GM12875 (cell line): ENCODE results near the gene PLCH2.

Experiments
- H3K4me3 ChIP-seq: one replicate; pipeline ENCODE4 v1.5.1; 2011; ENCODE audit warnings: low read depth, low read length, control low read depth
- TF ChIP-seq, protein P1 (sequence below): IDR thresholded peaks from 2 replicates; pipeline ENCODE4 v1.5.1; 2011; ENCODE audit warnings: low read depth, mild to moderate bottlenecking, control low read depth, inconsistent platforms, low read length, moderate library complexity, borderline replicate concordance; ENCODE audit not compliant: insufficient read depth

The PLCH2 gene

DNA sequence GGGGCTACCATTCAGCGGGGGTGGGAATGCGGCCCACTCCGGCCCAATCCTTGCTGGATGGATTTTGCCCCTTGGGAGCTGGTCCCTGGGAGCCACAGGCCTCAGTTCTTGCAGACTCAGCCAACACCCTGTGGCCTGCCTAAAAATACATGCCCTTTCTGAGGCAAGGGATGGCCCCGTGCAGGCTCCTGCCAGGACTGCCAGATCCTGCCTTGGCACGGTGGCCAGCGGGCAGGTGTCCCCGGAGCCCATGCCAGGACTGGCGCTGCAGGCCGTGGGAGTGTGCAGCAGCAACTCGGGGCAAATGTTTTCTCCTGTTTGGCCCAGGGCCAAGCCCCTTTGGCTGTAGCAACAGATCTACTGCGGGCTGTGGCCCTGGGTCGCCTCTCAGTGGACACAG lies 51.9 kb downstream of the PLCH2 start:
- no peak overlapping the region for H3K4me3 ChIP-seq

DNA sequence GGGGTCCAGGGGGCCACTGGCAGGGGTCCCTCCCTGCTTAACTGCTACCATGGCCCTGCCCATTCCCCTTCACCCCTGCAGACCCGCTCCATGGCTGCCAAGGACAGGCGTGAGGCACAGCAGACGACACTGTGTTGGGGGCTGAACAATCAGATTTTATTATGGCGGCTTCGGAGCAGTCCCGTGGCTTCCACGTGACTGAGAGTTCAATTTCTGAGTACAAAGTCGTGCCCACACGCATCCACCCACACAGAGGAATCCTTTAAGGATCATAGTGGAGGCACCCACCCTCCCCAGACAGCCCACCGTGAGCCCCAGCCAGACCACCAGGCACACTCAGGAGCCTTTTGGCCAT lies 52.5 kb downstream of the PLCH2 start:
- no peak overlapping the region for H3K4me3 ChIP-seq
- TF ChIP-seq, protein P1, sequence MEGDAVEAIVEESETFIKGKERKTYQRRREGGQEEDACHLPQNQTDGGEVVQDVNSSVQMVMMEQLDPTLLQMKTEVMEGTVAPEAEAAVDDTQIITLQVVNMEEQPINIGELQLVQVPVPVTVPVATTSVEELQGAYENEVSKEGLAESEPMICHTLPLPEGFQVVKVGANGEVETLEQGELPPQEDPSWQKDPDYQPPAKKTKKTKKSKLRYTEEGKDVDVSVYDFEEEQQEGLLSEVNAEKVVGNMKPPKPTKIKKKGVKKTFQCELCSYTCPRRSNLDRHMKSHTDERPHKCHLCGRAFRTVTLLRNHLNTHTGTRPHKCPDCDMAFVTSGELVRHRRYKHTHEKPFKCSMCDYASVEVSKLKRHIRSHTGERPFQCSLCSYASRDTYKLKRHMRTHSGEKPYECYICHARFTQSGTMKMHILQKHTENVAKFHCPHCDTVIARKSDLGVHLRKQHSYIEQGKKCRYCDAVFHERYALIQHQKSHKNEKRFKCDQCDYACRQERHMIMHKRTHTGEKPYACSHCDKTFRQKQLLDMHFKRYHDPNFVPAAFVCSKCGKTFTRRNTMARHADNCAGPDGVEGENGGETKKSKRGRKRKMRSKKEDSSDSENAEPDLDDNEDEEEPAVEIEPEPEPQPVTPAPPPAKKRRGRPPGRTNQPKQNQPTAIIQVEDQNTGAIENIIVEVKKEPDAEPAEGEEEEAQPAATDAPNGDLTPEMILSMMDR = no peak

More for the DNA sequence above, 51.9 kb downstream of the PLCH2 start:
- TF ChIP-seq, protein P1 = no peak

DNA sequence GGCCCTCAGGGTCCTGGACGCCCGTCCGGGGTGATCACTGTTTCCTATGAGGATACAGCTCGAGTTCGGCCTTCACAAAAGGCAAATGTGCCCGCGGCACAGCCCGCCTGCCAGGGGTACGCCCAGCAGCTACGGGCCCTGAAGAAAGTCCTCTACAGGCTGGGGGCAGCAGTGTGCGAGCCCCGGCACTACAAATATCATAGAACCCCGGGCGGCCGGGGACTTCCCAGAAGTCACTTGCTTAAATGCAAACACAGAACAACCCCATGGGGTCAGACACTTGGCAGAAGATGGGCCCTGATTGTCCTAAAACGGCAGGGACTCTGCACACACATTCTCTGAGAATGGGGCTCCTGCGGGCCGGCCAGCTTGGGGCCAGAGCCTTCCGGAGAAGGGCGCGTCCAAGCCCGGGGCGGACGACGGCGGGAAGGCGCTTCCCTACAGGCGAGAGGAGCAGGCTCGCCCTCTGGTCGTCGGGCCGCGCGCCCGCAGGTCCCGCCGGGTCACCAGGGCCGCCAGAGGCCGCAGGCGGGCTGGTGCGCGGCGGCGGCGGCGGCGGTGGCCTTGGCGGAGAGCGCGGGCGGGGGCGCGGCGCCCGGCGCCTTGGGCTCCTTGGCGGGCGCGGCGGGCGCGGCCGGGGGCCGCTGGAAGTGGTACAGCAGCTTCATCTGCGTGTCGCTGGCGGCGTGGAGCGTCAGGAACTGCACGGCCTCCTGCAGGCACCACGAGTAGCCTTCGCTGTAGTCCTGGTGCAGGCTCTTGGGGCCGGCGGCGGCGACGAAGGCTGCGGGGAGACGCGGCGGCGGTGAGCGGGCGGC lies 53.1 kb downstream of the PLCH2 start:
- TF ChIP-seq, protein P1 = no peak
- no peak overlapping the region for H3K4me3 ChIP-seq

DNA sequence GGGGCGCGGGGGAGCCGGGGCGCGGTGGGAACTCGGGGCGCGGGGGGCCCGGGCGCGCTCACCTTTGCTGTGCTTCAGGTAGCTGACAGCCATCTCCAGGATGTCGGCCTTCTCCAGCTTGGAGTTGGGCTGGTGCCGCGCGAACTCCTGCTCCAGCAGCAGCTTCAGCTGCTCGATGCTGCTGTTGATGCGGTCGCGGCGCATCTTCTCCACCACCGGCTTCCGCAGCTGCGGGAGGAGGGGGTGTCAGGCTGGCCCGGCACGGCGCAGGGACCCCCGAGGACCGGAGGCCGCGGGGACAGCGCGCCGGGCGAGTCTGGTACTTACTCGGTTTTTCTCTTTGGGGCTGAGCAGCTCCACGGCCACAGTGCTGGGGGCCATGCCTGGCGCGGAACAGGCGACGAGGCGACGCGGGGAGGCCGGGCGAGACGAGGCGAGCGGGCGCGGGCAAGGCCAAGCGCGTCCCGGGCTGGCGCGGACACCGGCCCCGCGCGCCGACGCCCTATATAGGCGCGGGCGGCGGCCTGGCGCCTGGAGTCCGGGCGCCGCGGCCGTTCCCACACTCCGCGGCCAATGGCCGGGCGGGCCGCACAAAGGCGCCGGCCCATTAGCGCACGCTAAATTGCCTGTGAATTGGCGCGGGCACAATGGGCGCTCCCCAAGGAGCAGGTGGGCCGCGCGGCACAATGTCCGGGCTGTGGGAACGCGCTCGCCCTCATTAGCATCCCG lies 53.9 kb downstream of the PLCH2 start, which contains the start of gene HES5:
HES5 (minus strand) TSS at position 480 of the 729 bp plus-strand sequence; CDS start at position 381, 99 bp downstream.
- no peak within 1 kb of the TSS for H3K4me3 ChIP-seq
- TF ChIP-seq, protein P1 = no peak

DNA sequence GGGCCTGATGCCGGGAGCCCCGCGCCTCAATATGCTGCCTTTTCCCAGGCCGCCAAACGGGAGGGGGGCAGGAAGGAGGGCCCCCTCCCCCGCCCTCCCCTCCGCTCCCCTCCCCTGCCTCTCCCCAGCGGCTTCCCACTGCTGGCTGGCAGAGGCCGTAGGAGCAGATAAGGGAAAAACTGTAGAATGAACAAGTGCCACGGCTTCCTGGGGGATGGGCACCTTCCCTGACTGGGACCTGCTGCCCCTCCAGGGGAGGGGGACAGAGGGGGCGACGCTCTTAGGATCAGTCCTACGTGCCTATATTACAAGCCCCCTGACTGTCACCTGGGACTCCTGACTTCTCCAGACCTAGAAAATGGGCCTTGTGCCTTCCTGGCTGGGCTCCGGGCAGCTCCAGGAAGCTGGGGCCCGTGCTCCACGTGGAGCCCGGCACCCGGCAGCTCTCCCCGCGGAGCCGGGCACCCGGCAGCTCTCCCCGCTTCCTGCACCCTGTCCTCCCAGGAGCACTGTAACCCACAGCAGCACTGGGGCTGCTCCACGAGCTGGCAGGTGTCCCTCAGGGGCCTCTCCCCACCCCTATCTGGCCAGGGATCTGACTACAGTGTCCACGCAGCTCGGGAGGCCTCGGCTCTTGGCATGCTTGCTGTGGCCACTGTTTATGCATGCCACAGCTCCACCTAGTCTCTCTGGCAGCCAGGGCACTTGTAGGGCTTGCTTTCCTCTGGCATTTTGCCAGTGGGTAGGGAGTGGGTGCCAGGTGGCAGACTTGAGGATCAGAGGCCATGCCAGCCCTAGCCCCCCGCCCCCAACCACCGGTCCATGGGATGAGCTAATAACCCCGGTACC lies 54.6 kb downstream of the PLCH2 start:
- TF ChIP-seq, protein P1 = no peak
- no peak overlapping the region for H3K4me3 ChIP-seq

DNA sequence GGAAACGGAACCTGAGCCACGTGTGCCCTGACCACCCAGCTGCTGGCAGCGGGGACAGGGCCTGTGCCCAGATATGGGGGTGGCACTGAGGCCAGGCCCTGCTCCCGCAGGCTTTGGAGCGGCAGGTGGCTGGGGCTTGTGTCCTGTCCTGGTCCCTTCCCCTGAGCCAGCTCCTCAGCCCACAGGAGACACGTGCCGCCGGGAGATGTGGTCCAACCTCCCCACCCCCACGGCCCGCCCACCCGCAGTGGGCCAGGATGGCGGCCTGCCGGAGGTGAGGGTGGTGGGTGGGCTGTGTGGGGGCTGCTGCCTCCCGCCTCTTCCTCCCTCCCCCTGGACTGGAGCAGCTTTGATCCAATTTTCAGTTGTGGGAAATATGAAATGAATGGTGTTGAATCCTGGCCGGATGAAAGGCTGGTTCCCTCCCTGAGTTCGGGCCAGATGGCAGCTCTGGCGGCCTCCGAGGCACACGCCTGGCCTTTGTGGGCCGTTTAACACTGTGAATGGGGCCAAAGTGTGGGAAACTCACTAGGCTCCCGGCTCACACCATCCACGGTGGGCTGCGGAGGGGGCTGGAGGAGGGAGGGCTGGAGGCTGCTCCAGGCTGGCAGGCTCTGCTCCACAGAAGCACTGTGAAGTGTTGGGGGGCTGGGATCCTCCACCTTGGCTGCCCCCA lies 56.5 kb downstream of the PLCH2 start:
- no peak overlapping the region for H3K4me3 ChIP-seq
- TF ChIP-seq, protein P1 = no peak
